GM18951 (cell line): ENCODE results near the gene LSM6.

ENCODE experiments used
- POLR2A ChIP-seq: IDR thresholded peaks from 4 replicates; pipeline ENCODE4 v1.6.1; 2011; ENCODE audit warnings: mild to moderate bottlenecking; ENCODE audit not compliant: insufficient read length, insufficient read depth; ENCODE audit errors: extremely low read depth
- in situ Hi-C: fragments of 300-500 bp; cut with MboI; formaldehyde crosslinking; loops from one replicate; pipeline ENCODE4 v1.12.0; 2022; ENCODE audit warnings: low sequenced_read_pairs, mixed read lengths, inconsistent platforms; ENCODE audit not compliant: unreplicated experiment

The LSM6 gene

GRCh38 chr4:146207410-146207809 is 31.9 kb downstream of the LSM6 start:
- in situ Hi-C loops: no loop called here
- no peak for TF ChIP-seq POLR2A

- in situ Hi-C loops: no loop called here
- no peak for TF ChIP-seq POLR2A
Observed at GRCh38 chr4:146210890-146211289, 35.4 kb downstream of the LSM6 start.

GRCh38 chr4:146211440-146211839 is 35.9 kb downstream of the LSM6 start:
- in situ Hi-C loops: no loop called here
- TF ChIP-seq POLR2A: no peak

- in situ Hi-C loops: no loop called here
- TF ChIP-seq POLR2A: no peak
Observed at GRCh38 chr4:146212781-146213180, 37.3 kb downstream of the LSM6 start.

GRCh38 chr4:146214238-146214637 is 38.7 kb downstream of the LSM6 start, which contains the start of gene REELD1:
REELD1 (plus strand) TSS chr4:146214538; CDS start chr4:146216953, 2,415 bp downstream.
- no peak for TF ChIP-seq POLR2A
- in situ Hi-C loops: no loop called here

- no peak for TF ChIP-seq POLR2A
- in situ Hi-C loops: no loop called here
Observed at GRCh38 chr4:146222313-146222712, 46.8 kb downstream of the LSM6 start.

GRCh38 chr4:146224326-146224966 is 48.9 kb downstream of the LSM6 start:
- TF ChIP-seq POLR2A: no peak
- in situ Hi-C loops: no loop called here

- no peak for TF ChIP-seq POLR2A
- in situ Hi-C loops: no loop called here
Observed at GRCh38 chr4:146229406-146229805, 53.9 kb downstream of the LSM6 start.

GRCh38 chr4:146232131-146232722 is 56.7 kb downstream of the LSM6 start:
- in situ Hi-C loops: no loop called here
- no peak for TF ChIP-seq POLR2A

GRCh38 chr4:146235654-146236177 is 60.2 kb downstream of the LSM6 start:
- TF ChIP-seq POLR2A: no peak
- in situ Hi-C loops: no loop called here

- in situ Hi-C loops: no loop called here
- TF ChIP-seq POLR2A: no peak
Observed at GRCh38 chr4:146236216-146236615, 60.7 kb downstream of the LSM6 start.

GRCh38 chr4:146237092-146237491 is 61.6 kb downstream of the LSM6 start:
- in situ Hi-C loops: no loop called here
- TF ChIP-seq POLR2A: no peak

- TF ChIP-seq POLR2A: no peak
- in situ Hi-C loops: no loop called here
Observed at GRCh38 chr4:146238107-146238506, 62.6 kb downstream of the LSM6 start.
